ENCODE measurements around the gene SYT17. TPM values are rescaled to one million over a fixed set of nuclear protein-coding genes. Genes with fewer than 3 reads are reported as not detected.

SYT17 gene
- total RNA-seq, 6 donors from 2014 or later, result 11.6 to 49.2 (median 14.8) TPM

- H3K4me3 ChIP-seq, result no peak overlapping the region
- ATAC-seq (ENCODE audit: low FRiP score in 2 of 2) (no peak), DNase-seq (no peak)
- WGBS, 2 donors, result 0% methylated on average over 1 of the region's 1 CpG
- no peaks in the 10 kb centered on the region for H3K9me3 ChIP-seq
- H3K27me3 ChIP-seq, result no peaks in the 10 kb centered on the region
- TF ChIP-seq POLR2A (IDR thresholded peaks at IDR 0.05) (no peak), POLR2AphosphoS5 (IDR thresholded peaks at IDR 0.05) (no peak), CTCF (IDR thresholded peaks at IDR 0.05) (no peak), EP300 (IDR thresholded peaks at IDR 0.05) (no peak)
- no peaks in the 10 kb centered on the region for H3K4me1 ChIP-seq
- no peaks in the 10 kb centered on the region for H3K36me3 ChIP-seq
- H3K27ac ChIP-seq, result no peak overlapping the region
These were observed 133.9 kb downstream of the SYT17 start for GRCh38 chr16:19301931-19302330.

GRCh38 chr16:19304750-19305149, 136.7 kb downstream of the SYT17 start:
- Histone ChIP-seq H3K9me3 (no peaks in the 10 kb centered on the region), H3K4me3 (no peak overlapping the region), H3K27me3 (no peaks in the 10 kb centered on the region), H3K4me1 (no peaks in the 10 kb centered on the region), H3K36me3 (no peaks in the 10 kb centered on the region), H3K27ac (no peak overlapping the region)
- ATAC-seq (ENCODE audit: low FRiP score in 2 of 2), result peak in 1 of 2 donors; percentile 57
- 19 to 43% methylated on average over 1 to 2 of the region's 2 CpGs for WGBS, 2 donors
- no peak for DNase-seq
- TF ChIP-seq EP300 (IDR thresholded peaks at IDR 0.05), result no peak
- TF ChIP-seq POLR2A (IDR thresholded peaks at IDR 0.05), result no peak
- TF ChIP-seq CTCF (IDR thresholded peaks at IDR 0.05), result no peak
- no peak for TF ChIP-seq POLR2AphosphoS5 (IDR thresholded peaks at IDR 0.05)

GRCh38 chr16:19305443-19305842, 137.4 kb downstream of the SYT17 start:
- H3K4me1 ChIP-seq, result no peaks in the 10 kb centered on the region
- no peak for TF ChIP-seq EP300 (IDR thresholded peaks at IDR 0.05)
- no peak for TF ChIP-seq POLR2AphosphoS5 (IDR thresholded peaks at IDR 0.05)
- no peak for TF ChIP-seq CTCF (IDR thresholded peaks at IDR 0.05)
- no peak for TF ChIP-seq POLR2A (IDR thresholded peaks at IDR 0.05)

GRCh38 chr16:19307587-19308241, 139.7 kb downstream of the SYT17 start:
- H3K4me3 ChIP-seq, result no peak overlapping the region
- no peaks in the 10 kb centered on the region for H3K4me1 ChIP-seq
- H3K27me3 ChIP-seq, result no peaks in the 10 kb centered on the region
- no peaks in the 10 kb centered on the region for H3K36me3 ChIP-seq
- WGBS, 2 donors, result 67 to 71% methylated on average over 5 to 8 of the region's 8 CpGs
- no peak for DNase-seq
- no peaks in the 10 kb centered on the region for H3K9me3 ChIP-seq
- H3K27ac ChIP-seq, result no peak overlapping the region
- no peak for TF ChIP-seq CTCF (IDR thresholded peaks at IDR 0.05)
- peak in 1 of 2 donors; percentile 34 for ATAC-seq (ENCODE audit: low FRiP score in 2 of 2)

More at GRCh38 chr16:19305443-19305842, 137.4 kb downstream of the SYT17 start:
- WGBS, 2 donors, result 92 to 95% methylated on average over 2 of the region's 2 CpGs
- no peak for ATAC-seq (ENCODE audit: low FRiP score in 2 of 2)
- H3K4me3 ChIP-seq, result no peak overlapping the region
- H3K27ac ChIP-seq, result no peak overlapping the region
- H3K36me3 ChIP-seq, result no peaks in the 10 kb centered on the region
- no peaks in the 10 kb centered on the region for H3K27me3 ChIP-seq
- DNase-seq, result no peak
- H3K9me3 ChIP-seq, result no peaks in the 10 kb centered on the region

GRCh38 chr16:19308392-19308791, 140.4 kb downstream of the SYT17 start:
- WGBS, 2 donors, result 70 to 75% methylated on average over 1 of the region's 1 CpG
- Histone ChIP-seq H3K4me3 (no peak overlapping the region), H3K27ac (no peak overlapping the region), H3K4me1 (no peaks in the 10 kb centered on the region), H3K36me3 (no peaks in the 10 kb centered on the region), H3K27me3 (no peaks in the 10 kb centered on the region), H3K9me3 (no peaks in the 10 kb centered on the region)
- no peak for TF ChIP-seq POLR2AphosphoS5 (IDR thresholded peaks at IDR 0.05)
- ATAC-seq (ENCODE audit: low FRiP score in 2 of 2) (no peak), DNase-seq (no peak)
